Measurements from ENCODE around the gene VEGFD. TPM values are rescaled to one million over a fixed set of nuclear protein-coding genes. Genes with fewer than 3 reads are reported as not detected.
A peak's percentile ranks its signal among the peaks of the same experiment; 100 is the strongest.

Gene VEGFD
- total and polyA plus RNA-seq, 9 of the 15 experiments (the other 6 are each of a cell fraction or from before 2014, with no cell fraction given), result 0.03 TPM; not detected in 8

DNA sequence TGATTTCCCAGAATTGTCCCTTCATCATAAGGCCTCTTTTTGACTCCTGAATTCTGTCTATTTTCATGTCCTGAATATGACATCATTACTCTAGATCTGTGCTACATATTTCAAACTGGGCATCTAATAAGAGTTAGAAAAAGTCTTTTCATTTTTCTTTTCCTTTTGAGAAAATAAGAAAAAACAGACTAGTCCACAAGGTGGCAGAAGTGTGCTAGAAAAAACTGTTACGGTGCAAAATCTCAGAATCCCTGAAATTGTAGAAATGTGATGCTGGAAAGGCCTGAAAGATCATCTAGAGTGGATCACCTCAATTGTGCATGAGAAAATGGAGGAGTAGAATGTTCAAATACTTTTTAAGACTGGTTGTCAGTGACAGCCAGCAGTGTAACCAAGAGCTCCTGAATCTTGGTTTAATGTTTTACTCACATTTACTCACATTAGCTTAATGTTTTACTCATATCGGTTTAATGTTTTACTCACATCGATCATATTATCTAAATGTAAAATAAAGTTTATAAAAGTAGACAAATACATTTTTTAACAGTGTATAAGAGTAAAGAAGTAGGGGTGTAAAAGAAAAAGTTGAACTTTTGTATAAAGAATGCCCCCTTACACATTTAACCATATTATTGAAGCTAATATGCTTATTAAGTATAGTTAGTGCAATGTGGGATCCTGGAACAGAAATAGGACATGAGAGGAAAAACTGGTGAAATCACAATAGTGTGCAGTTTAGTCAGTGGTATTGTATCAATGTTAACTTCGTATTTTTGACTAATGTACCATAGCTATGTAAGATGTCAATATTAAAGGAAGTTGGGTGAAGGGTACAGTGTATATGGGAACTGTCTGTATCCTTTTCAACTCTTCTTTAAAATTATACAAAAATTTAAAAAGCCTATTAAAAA, 84.0 kb downstream of the VEGFD start:
- WGBS (ENCODE audit: insufficient coverage, low coverage, missing lambda C conversion rate), result 2% methylated on average over 4 of the region's 4 CpGs
- Histone ChIP-seq H3K27ac (ENCODE audit: extremely low read depth, low read depth, low read length) (no peak overlapping the region), H3K9ac (ENCODE audit: insufficient read depth in 1 of 2, low read depth in 2 of 2, low read length in 2 of 2) (no peak overlapping the region), H3K36me3 (ENCODE audit: control insufficient read depth, insufficient read depth, low read length) (no peaks in the 10 kb centered on the region), H3K27me3 (ENCODE audit: control insufficient read depth in 2 of 2, insufficient read depth in 2 of 2, low read length in 2 of 2) (no peaks in the 10 kb centered on the region; a peak in 1 of 5 replicates), H4K20me1 (replicated peaks; ENCODE audit: control insufficient read depth, insufficient read depth, low read length) (no peaks in the 10 kb centered on the region), H3K4me1 (replicated peaks in 1 of 2; ENCODE audit: control insufficient read depth in 2 of 2, insufficient read depth in 2 of 2, low read length in 2 of 2) (no peaks in the 10 kb centered on the region; a peak in 1 of 5 replicates), H3K9me3 (replicated peaks; ENCODE audit: control insufficient read depth, insufficient read depth, low read depth, low read length) (no peaks in the 10 kb centered on the region), H3K4me3 (no peak overlapping the region), H3K4me2 (ENCODE audit: insufficient read depth, low read length) (no peak overlapping the region), H3K79me2 (ENCODE audit: control insufficient read depth, insufficient read depth, low read length) (no peaks in the 10 kb centered on the region), H3K9me1 (ENCODE audit: control insufficient read depth, insufficient read depth, low read length) (no peaks in the 10 kb centered on the region), H2AFZ (ENCODE audit: low read depth, low read length) (no peak overlapping the region)
- POLR2A ChIA-PET, result no interaction called here
- ATAC-seq (no peak), DNase-seq (ENCODE audit: extremely low read depth in 1 of 4, low spot score in 3 of 4) (peak; percentile 10 to 27 (median 15)), FAIRE-seq (peak; percentile 6)
- CTCF ChIA-PET (ENCODE audit: low intra/inter-chr PET ratio), result interaction anchor here (1.9 kb wide), 1 partner anchor 265 kb away, joined by 5 read pairs; no protein-coding TSS in a partner anchor
- BruUV-seq (replicated peaks), result no TSS peak
- in situ Hi-C loops (cut with MboI) (no loop called here), intact Hi-C loops (cut with micrococcal nuclease) (loop anchor here (1.0 kb wide), 1 partner anchor 168 kb away; no protein-coding TSS in a partner anchor)
- TF ChIP-seq, protein P1, sequence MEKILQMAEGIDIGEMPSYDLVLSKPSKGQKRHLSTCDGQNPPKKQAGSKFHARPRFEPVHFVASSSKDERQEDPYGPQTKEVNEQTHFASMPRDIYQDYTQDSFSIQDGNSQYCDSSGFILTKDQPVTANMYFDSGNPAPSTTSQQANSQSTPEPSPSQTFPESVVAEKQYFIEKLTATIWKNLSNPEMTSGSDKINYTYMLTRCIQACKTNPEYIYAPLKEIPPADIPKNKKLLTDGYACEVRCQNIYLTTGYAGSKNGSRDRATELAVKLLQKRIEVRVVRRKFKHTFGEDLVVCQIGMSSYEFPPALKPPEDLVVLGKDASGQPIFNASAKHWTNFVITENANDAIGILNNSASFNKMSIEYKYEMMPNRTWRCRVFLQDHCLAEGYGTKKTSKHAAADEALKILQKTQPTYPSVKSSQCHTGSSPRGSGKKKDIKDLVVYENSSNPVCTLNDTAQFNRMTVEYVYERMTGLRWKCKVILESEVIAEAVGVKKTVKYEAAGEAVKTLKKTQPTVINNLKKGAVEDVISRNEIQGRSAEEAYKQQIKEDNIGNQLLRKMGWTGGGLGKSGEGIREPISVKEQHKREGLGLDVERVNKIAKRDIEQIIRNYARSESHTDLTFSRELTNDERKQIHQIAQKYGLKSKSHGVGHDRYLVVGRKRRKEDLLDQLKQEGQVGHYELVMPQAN (IDR thresholded peaks at IDR 0.05; ENCODE audit: borderline replicate concordance), result no peak
- TF ChIP-seq, protein P2, sequence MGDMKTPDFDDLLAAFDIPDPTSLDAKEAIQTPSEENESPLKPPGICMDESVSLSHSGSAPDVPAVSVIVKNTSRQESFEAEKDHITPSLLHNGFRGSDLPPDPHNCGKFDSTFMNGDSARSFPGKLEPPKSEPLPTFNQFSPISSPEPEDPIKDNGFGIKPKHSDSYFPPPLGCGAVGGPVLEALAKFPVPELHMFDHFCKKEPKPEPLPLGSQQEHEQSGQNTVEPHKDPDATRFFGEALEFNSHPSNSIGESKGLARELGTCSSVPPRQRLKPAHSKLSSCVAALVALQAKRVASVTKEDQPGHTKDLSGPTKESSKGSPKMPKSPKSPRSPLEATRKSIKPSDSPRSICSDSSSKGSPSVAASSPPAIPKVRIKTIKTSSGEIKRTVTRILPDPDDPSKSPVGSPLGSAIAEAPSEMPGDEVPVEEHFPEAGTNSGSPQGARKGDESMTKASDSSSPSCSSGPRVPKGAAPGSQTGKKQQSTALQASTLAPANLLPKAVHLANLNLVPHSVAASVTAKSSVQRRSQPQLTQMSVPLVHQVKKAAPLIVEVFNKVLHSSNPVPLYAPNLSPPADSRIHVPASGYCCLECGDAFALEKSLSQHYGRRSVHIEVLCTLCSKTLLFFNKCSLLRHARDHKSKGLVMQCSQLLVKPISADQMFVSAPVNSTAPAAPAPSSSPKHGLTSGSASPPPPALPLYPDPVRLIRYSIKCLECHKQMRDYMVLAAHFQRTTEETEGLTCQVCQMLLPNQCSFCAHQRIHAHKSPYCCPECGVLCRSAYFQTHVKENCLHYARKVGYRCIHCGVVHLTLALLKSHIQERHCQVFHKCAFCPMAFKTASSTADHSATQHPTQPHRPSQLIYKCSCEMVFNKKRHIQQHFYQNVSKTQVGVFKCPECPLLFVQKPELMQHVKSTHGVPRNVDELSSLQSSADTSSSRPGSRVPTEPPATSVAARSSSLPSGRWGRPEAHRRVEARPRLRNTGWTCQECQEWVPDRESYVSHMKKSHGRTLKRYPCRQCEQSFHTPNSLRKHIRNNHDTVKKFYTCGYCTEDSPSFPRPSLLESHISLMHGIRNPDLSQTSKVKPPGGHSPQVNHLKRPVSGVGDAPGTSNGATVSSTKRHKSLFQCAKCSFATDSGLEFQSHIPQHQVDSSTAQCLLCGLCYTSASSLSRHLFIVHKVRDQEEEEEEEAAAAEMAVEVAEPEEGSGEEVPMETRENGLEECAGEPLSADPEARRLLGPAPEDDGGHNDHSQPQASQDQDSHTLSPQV (IDR thresholded peaks at IDR 0.05), result no peak
- TF ChIP-seq RAD21 (CRISPR knock-in tag; conservative IDR thresholded peaks at IDR 0.05 in 1 of 2, IDR thresholded peaks at IDR 0.05 in 1 of 2) (peak; percentile 40 to 60), PRPF4 (IDR thresholded peaks at IDR 0.05; ENCODE audit: insufficient read depth, low read depth, low read length, poor library complexity, severe bottlenecking) (no peak), JUND (IDR thresholded peaks at IDR 0.05; ENCODE audit: borderline replicate concordance, low read depth, low read length) (no peak), JUND (tag; IDR thresholded peaks at IDR 0.05; ENCODE audit: borderline replicate concordance, low read depth, low read length) (no peak), HEY1 (CRISPR knock-in tag; IDR thresholded peaks at IDR 0.05; ENCODE audit: borderline replicate concordance) (no peak)
- TF ChIP-seq, protein P3, sequence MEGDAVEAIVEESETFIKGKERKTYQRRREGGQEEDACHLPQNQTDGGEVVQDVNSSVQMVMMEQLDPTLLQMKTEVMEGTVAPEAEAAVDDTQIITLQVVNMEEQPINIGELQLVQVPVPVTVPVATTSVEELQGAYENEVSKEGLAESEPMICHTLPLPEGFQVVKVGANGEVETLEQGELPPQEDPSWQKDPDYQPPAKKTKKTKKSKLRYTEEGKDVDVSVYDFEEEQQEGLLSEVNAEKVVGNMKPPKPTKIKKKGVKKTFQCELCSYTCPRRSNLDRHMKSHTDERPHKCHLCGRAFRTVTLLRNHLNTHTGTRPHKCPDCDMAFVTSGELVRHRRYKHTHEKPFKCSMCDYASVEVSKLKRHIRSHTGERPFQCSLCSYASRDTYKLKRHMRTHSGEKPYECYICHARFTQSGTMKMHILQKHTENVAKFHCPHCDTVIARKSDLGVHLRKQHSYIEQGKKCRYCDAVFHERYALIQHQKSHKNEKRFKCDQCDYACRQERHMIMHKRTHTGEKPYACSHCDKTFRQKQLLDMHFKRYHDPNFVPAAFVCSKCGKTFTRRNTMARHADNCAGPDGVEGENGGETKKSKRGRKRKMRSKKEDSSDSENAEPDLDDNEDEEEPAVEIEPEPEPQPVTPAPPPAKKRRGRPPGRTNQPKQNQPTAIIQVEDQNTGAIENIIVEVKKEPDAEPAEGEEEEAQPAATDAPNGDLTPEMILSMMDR (IDR thresholded peaks at IDR 0.05 in 2 of 3, conservative IDR thresholded peaks at IDR 0.05 in 1 of 3; ENCODE audit: insufficient read depth in 2 of 3, low read depth in 1 of 3, low read length in 3 of 3), result peak; percentile 17 to 52 (median 51); a peak in 3 of 6 replicates
- TF ChIP-seq, protein P4, sequence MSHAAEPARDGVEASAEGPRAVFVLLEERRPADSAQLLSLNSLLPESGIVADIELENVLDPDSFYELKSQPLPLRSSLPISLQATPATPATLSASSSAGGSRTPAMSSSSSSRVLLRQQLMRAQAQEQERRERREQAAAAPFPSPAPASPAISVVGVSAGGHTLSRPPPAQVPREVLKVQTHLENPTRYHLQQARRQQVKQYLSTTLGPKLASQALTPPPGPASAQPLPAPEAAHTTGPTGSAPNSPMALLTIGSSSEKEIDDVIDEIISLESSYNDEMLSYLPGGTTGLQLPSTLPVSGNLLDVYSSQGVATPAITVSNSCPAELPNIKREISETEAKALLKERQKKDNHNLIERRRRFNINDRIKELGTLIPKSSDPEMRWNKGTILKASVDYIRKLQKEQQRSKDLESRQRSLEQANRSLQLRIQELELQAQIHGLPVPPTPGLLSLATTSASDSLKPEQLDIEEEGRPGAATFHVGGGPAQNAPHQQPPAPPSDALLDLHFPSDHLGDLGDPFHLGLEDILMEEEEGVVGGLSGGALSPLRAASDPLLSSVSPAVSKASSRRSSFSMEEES (CRISPR knock-in tag; IDR thresholded peaks at IDR 0.05), result no peak
